Measurements from ENCODE around the gene TTLL4. TPM values are rescaled to one million over a fixed set of nuclear protein-coding genes. Genes with fewer than 3 reads are reported as not detected.

Gene TTLL4
- total RNA-seq, 1 donor from 2014 or later: 33.8 TPM

DNA sequence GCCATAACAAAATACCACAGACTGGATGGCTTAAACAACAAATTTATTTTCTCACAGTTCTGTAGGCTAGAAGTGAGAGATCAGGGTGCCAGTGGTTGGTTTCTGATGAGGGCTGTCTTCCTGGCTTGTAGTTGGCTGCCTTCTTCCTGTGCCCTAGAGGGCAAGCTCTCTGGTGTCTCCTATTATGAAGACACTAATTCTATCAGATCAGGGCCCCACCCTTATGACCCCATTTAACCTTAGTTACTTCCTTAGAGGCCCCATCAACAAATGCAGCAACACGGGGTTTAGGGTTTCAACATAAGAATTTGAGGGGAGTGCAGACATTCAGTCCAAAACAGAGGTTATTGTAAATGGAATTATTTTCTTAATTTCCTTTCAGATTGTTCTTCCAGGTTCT is 94.2 kb downstream of the TTLL4 start:
- no peak for TF ChIP-seq CTCF (IDR thresholded peaks at IDR 0.05; ENCODE audit: insufficient read depth, low read depth, low read length)
- TF ChIP-seq EZH2 (IDR thresholded peaks at IDR 0.05; ENCODE audit: insufficient read depth, low read length): no peak
- FAIRE-seq: no peak
- Histone ChIP-seq H3K4me1 (ENCODE audit: insufficient read depth, low read length) (peaks cover 13% of the 10 kb centered on the region), H2AFZ (ENCODE audit: low read depth, low read length) (no peak overlapping the region), H3K27me3 (ENCODE audit: insufficient read depth, low read length) (peaks cover 3% of the 10 kb centered on the region), H3K27ac (ENCODE audit: low read depth, low read length) (no peak overlapping the region), H3K4me2 (ENCODE audit: low read length) (no peak overlapping the region), H4K20me1 (ENCODE audit: insufficient read depth, low read length) (no peaks in the 10 kb centered on the region), H3K9ac (ENCODE audit: low read length) (no peak overlapping the region), H3K79me2 (ENCODE audit: insufficient read depth, low read length) (no peaks in the 10 kb centered on the region), H3K9me3 (ENCODE audit: insufficient read depth, low read depth, low read length) (no peaks in the 10 kb centered on the region), H3K36me3 (ENCODE audit: insufficient read depth, low read length) (no peaks in the 10 kb centered on the region), H3K4me3 (ENCODE audit: insufficient read depth, low read depth, low read length) (no peak overlapping the region)
- peaks cover 5% of the 10 kb centered on the region for H3K36me3 Mint-ChIP-seq (ENCODE audit: low read depth, unreplicated experiment)
- peaks cover 9% of the 10 kb centered on the region for H3K9me3 Mint-ChIP-seq (ENCODE audit: unreplicated experiment)
- peaks cover 6% of the 10 kb centered on the region for H3K4me1 Mint-ChIP-seq (ENCODE audit: low read depth, unreplicated experiment)
- H3K27ac Mint-ChIP-seq (ENCODE audit: unreplicated experiment): no peak overlapping the region
- DNase-seq (ENCODE audit: low read depth): no peak
- no peak overlapping the region for H3K4me3 Mint-ChIP-seq (ENCODE audit: unreplicated experiment)
- no peaks in the 10 kb centered on the region for H3K27me3 Mint-ChIP-seq (ENCODE audit: low read depth, unreplicated experiment)

Other genes starting within 250 kb of the TTLL4 start
- gene USP37, start 142.5 kb upstream of the TTLL4 start, total RNA-seq: 5.6 and 6.4 TPM in 2 replicates
- 34.6 and 35.6 TPM in 2 replicates for gene CNOT9, start 142.0 kb upstream of the TTLL4 start, total RNA-seq
- 0.86 and 0.89 TPM in 2 replicates for gene PLCD4, start 102.9 kb upstream of the TTLL4 start, total RNA-seq
- 19.9 and 28.0 TPM in 2 replicates for gene ZNF142, start 51.2 kb upstream of the TTLL4 start, total RNA-seq
- gene BCS1L, start 51.2 kb upstream of the TTLL4 start, total RNA-seq: 27.5 and 28.4 TPM in 2 replicates
- gene RNF25, start 38.8 kb upstream of the TTLL4 start, total RNA-seq: 44.7 and 47.3 TPM in 2 replicates
- 42.6 and 46.0 TPM in 2 replicates for gene STK36, start 38.7 kb upstream of the TTLL4 start, total RNA-seq
- 3.9 and 4.3 TPM in 2 replicates for gene CYP27A1, start 71.3 kb downstream of the TTLL4 start, total RNA-seq
- not detected in 2 replicates for gene PRKAG3, start 121.0 kb downstream of the TTLL4 start, total RNA-seq
- 1.3 and 2.6 TPM in 2 replicates for gene WNT6, start 149.0 kb downstream of the TTLL4 start, total RNA-seq
- gene WNT10A, start 170.0 kb downstream of the TTLL4 start, total RNA-seq: 0.91 and 2.5 TPM in 2 replicates
- 0.75 and 1.1 TPM in 2 replicates for gene CDK5R2, start 248.8 kb downstream of the TTLL4 start, total RNA-seq

All from astrocyte (in vitro differentiated cells and primary cell).